ENCODE measurements around the gene UBE2Q1. TPM values are rescaled to one million over a fixed set of nuclear protein-coding genes. Genes with fewer than 3 reads are reported as not detected.
A peak's percentile ranks its signal among the peaks of the same experiment; 100 is the strongest.

Gene UBE2Q1
- total RNA-seq, 1 experiment from 2014 or later: 70.9 TPM

GRCh38 chr1:154574716-154575115, 16.3 kb upstream of the UBE2Q1 start:
- no peak overlapping the region for H3K4me2 ChIP-seq (ENCODE audit: low read length)
- intact Hi-C loops (cut with micrococcal nuclease): no loop called here
- no peak overlapping the region for H3K27ac ChIP-seq (ENCODE audit: low read depth, low read length)
- no TSS peak for BruUV-seq (replicated peaks)
- TF ChIP-seq JUND (IDR thresholded peaks at IDR 0.05) (no peak), ZBTB33 (IDR thresholded peaks at IDR 0.05; ENCODE audit: extremely low read depth, insufficient replicate concordance, low read length) (no peak), FOSL1 (IDR thresholded peaks at IDR 0.05; ENCODE audit: low read depth) (no peak), SIN3A (IDR thresholded peaks at IDR 0.05; ENCODE audit: low read depth) (no peak), EGR1 (IDR thresholded peaks at IDR 0.05; ENCODE audit: low read depth) (no peak)
- TF ChIP-seq, protein P1, sequence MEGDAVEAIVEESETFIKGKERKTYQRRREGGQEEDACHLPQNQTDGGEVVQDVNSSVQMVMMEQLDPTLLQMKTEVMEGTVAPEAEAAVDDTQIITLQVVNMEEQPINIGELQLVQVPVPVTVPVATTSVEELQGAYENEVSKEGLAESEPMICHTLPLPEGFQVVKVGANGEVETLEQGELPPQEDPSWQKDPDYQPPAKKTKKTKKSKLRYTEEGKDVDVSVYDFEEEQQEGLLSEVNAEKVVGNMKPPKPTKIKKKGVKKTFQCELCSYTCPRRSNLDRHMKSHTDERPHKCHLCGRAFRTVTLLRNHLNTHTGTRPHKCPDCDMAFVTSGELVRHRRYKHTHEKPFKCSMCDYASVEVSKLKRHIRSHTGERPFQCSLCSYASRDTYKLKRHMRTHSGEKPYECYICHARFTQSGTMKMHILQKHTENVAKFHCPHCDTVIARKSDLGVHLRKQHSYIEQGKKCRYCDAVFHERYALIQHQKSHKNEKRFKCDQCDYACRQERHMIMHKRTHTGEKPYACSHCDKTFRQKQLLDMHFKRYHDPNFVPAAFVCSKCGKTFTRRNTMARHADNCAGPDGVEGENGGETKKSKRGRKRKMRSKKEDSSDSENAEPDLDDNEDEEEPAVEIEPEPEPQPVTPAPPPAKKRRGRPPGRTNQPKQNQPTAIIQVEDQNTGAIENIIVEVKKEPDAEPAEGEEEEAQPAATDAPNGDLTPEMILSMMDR (IDR thresholded peaks at IDR 0.05 in 2 of 3, conservative IDR thresholded peaks at IDR 0.05 in 1 of 3; ENCODE audit: borderline replicate concordance in 1 of 3, insufficient read depth in 1 of 3, low read depth in 2 of 3, low read length in 2 of 3): no peak
- TF ChIP-seq, protein P2, sequence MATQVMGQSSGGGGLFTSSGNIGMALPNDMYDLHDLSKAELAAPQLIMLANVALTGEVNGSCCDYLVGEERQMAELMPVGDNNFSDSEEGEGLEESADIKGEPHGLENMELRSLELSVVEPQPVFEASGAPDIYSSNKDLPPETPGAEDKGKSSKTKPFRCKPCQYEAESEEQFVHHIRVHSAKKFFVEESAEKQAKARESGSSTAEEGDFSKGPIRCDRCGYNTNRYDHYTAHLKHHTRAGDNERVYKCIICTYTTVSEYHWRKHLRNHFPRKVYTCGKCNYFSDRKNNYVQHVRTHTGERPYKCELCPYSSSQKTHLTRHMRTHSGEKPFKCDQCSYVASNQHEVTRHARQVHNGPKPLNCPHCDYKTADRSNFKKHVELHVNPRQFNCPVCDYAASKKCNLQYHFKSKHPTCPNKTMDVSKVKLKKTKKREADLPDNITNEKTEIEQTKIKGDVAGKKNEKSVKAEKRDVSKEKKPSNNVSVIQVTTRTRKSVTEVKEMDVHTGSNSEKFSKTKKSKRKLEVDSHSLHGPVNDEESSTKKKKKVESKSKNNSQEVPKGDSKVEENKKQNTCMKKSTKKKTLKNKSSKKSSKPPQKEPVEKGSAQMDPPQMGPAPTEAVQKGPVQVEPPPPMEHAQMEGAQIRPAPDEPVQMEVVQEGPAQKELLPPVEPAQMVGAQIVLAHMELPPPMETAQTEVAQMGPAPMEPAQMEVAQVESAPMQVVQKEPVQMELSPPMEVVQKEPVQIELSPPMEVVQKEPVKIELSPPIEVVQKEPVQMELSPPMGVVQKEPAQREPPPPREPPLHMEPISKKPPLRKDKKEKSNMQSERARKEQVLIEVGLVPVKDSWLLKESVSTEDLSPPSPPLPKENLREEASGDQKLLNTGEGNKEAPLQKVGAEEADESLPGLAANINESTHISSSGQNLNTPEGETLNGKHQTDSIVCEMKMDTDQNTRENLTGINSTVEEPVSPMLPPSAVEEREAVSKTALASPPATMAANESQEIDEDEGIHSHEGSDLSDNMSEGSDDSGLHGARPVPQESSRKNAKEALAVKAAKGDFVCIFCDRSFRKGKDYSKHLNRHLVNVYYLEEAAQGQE (IDR thresholded peaks at IDR 0.05; ENCODE audit: low read depth): no peak
- H3K4me3 ChIP-seq (replicated peaks in 1 of 2; ENCODE audit: low read depth in 1 of 2, low read length in 2 of 2): no peak overlapping the region
- no peak overlapping the region for H2AFZ ChIP-seq (ENCODE audit: low read depth, low read length, poor library complexity, severe bottlenecking)
- RAD21 ChIA-PET (ENCODE audit: low non-redundant PET in 1 of 2, low total read pairs in 2 of 2, uncharacterized antibody in 2 of 2, unreplicated experiment in 2 of 2): no interaction called here
- ATAC-seq (0 out of 2 replicates have a peak, but pooled peaks have one; percentile 11), DNase-seq (ENCODE audit: low read depth, low spot score) (no peak)
- H3K79me2 ChIP-seq (ENCODE audit: insufficient read depth, low read length): no peaks in the 10 kb centered on the region
- peaks cover 2% of the 10 kb centered on the region; the same call in 1 of the 2 replicates for H3K27me3 ChIP-seq (ENCODE audit: insufficient read depth, low read length)
- peaks cover 4 to 15% of the 10 kb centered on the region in 2 experiments; a peak in 2 of 4 replicates for H3K36me3 ChIP-seq (ENCODE audit: control insufficient read depth in 1 of 2, insufficient read depth in 2 of 2, low read length in 2 of 2)
- CTCF ChIA-PET: interaction anchor here (1.9 kb wide), 1 partner anchor 15 kb away, joined by 5 read pairs; no protein-coding TSS in a partner anchor
- no peaks in the 10 kb centered on the region for H3K9me2 ChIP-seq (ENCODE audit: insufficient read depth)
- no peak overlapping the region for H3K9ac ChIP-seq (ENCODE audit: low read length)
- H3K4me1 ChIP-seq (ENCODE audit: control insufficient read depth in 1 of 2, insufficient read depth in 2 of 2, low read length in 2 of 2): no peaks in the 10 kb centered on the region
- H3K9me3 ChIP-seq (ENCODE audit: control insufficient read depth in 1 of 2, insufficient read depth in 1 of 2, low read depth in 1 of 2, low read length in 2 of 2): no peaks in the 10 kb centered on the region
- no peaks in the 10 kb centered on the region for H4K20me1 ChIP-seq (ENCODE audit: insufficient read depth)
- POLR2A ChIA-PET: no interaction called here
